ENCODE data around the gene DHX57.

Gene DHX57

GRCh38 chr2:38754506-38754905 is 121.2 kb downstream of the DHX57 start:
- H3K9me3 ChIP-seq (replicated peaks; ENCODE audit: insufficient read depth, low read length), result no peaks in the 10 kb centered on the region
- H4K20me1 ChIP-seq (ENCODE audit: insufficient read depth, low read length), result peaks cover 7% of the 10 kb centered on the region
- H3K27me3 ChIP-seq (replicated peaks; ENCODE audit: insufficient read depth, low read length), result no peaks in the 10 kb centered on the region
- H3K4me3 ChIP-seq (ENCODE audit: low read length), result peak overlapping the region; percentile 42; the same call in 1 of the 2 replicates
- H3F3A ChIP-seq (ENCODE audit: insufficient read depth, low read length), result peaks cover 11% of the 10 kb centered on the region
- H3K9me2 ChIP-seq (replicated peaks; ENCODE audit: insufficient read depth, low read length), result no peaks in the 10 kb centered on the region
- H3K9ac ChIP-seq (ENCODE audit: low read length), result peak overlapping the region; percentile 35; the same call in 1 of the 2 replicates
- TF ChIP-seq EZH2 (optimal IDR thresholded peaks at IDR 0.05; ENCODE audit: low read depth, low read length), result no peak
- no peak for TF ChIP-seq CTCF (IDR thresholded peaks at IDR 0.05; ENCODE audit: low read length)
- no peak for TF ChIP-seq EZH2phosphoT487 (IDR thresholded peaks at IDR 0.05; ENCODE audit: low read length)
- peaks cover 16% of the 10 kb centered on the region for H3K79me2 ChIP-seq (ENCODE audit: low read length)
- H3K27ac ChIP-seq (ENCODE audit: low read length), result no peak overlapping the region
- peaks cover 15% of the 10 kb centered on the region for H3K4me1 ChIP-seq (ENCODE audit: low read length)
- peak overlapping the region; percentile 53; the same call in 1 of the 2 replicates for H2AFZ ChIP-seq (ENCODE audit: low read length)
- no peak for DNase-seq
- peaks cover 6% of the 10 kb centered on the region for H3K36me3 ChIP-seq (replicated peaks; ENCODE audit: insufficient read depth, low read length)
- peak overlapping the region; percentile 64 for H3K4me2 ChIP-seq (ENCODE audit: low read depth, low read length)

- no peaks in the 10 kb centered on the region for H3K9me3 ChIP-seq (replicated peaks; ENCODE audit: insufficient read depth, low read length)
- no peak for TF ChIP-seq EZH2 (optimal IDR thresholded peaks at IDR 0.05; ENCODE audit: low read depth, low read length)
- TF ChIP-seq EZH2phosphoT487 (IDR thresholded peaks at IDR 0.05; ENCODE audit: low read length), result no peak
- no peak for TF ChIP-seq CTCF (IDR thresholded peaks at IDR 0.05; ENCODE audit: low read length)
- H2AFZ ChIP-seq (ENCODE audit: low read length), result peak overlapping the region; percentile 53; the same call in 1 of the 2 replicates
- H3K36me3 ChIP-seq (replicated peaks; ENCODE audit: insufficient read depth, low read length), result peaks cover 11% of the 10 kb centered on the region
- DNase-seq, result no peak
- no peaks in the 10 kb centered on the region for H3K27me3 ChIP-seq (replicated peaks; ENCODE audit: insufficient read depth, low read length)
- H3K4me3 ChIP-seq (ENCODE audit: low read length), result peak overlapping the region; percentile 42
- H3K27ac ChIP-seq (ENCODE audit: low read length), result no peak overlapping the region
- peak overlapping the region; percentile 64 for H3K4me2 ChIP-seq (ENCODE audit: low read depth, low read length)
- H3F3A ChIP-seq (ENCODE audit: insufficient read depth, low read length), result peaks cover 14% of the 10 kb centered on the region
- H4K20me1 ChIP-seq (ENCODE audit: insufficient read depth, low read length), result peaks cover 10% of the 10 kb centered on the region
- peak overlapping the region; percentile 32; the same call in 1 of the 2 replicates for H3K9ac ChIP-seq (ENCODE audit: low read length)
- no peaks in the 10 kb centered on the region for H3K9me2 ChIP-seq (replicated peaks; ENCODE audit: insufficient read depth, low read length)
- peaks cover 18% of the 10 kb centered on the region for H3K4me1 ChIP-seq (ENCODE audit: low read length)
- H3K79me2 ChIP-seq (ENCODE audit: low read length), result peaks cover 21% of the 10 kb centered on the region
Measured at GRCh38 chr2:38754049-38754448, 121.7 kb downstream of the DHX57 start.

GRCh38 chr2:38751596-38752410 is 123.9 kb downstream of the DHX57 start:
- H3K4me3 ChIP-seq (ENCODE audit: low read length), result peak overlapping the region; percentile 97
- TF ChIP-seq EZH2 (optimal IDR thresholded peaks at IDR 0.05; ENCODE audit: low read depth, low read length) (no peak), CTCF (IDR thresholded peaks at IDR 0.05; ENCODE audit: low read length) (no peak), EZH2phosphoT487 (IDR thresholded peaks at IDR 0.05; ENCODE audit: low read length) (no peak)
- no peaks in the 10 kb centered on the region for H3K27me3 ChIP-seq (replicated peaks; ENCODE audit: insufficient read depth, low read length)
- H3K9ac ChIP-seq (ENCODE audit: low read length), result peak overlapping the region; percentile 99
- H2AFZ ChIP-seq (ENCODE audit: low read length), result peak overlapping the region; percentile 82
- H3K9me2 ChIP-seq (replicated peaks; ENCODE audit: insufficient read depth, low read length), result no peaks in the 10 kb centered on the region
- DNase-seq, result no peak
- peak overlapping the region; percentile 88 for H3K27ac ChIP-seq (ENCODE audit: low read length)
- H4K20me1 ChIP-seq (ENCODE audit: insufficient read depth, low read length), result peaks cover 29% of the 10 kb centered on the region
- peaks cover 43% of the 10 kb centered on the region for H3K79me2 ChIP-seq (ENCODE audit: low read length)
- peaks cover 41% of the 10 kb centered on the region for H3K4me1 ChIP-seq (ENCODE audit: low read length)
- H3K36me3 ChIP-seq (replicated peaks; ENCODE audit: insufficient read depth, low read length), result peaks cover 30% of the 10 kb centered on the region
- peak overlapping the region; percentile 71 for H3K4me2 ChIP-seq (ENCODE audit: low read depth, low read length)
- no peaks in the 10 kb centered on the region for H3K9me3 ChIP-seq (replicated peaks; ENCODE audit: insufficient read depth, low read length)
- H3F3A ChIP-seq (ENCODE audit: insufficient read depth, low read length), result peaks cover 33% of the 10 kb centered on the region

All from MM.1S (cell line).